Lung (tissue), 12 donors: ENCODE data around the gene COX10. TPM values are rescaled to one million over a fixed set of nuclear protein-coding genes. Genes with fewer than 3 reads are reported as not detected.

Source experiments
- ATAC-seq: fragments of 200-7000 bp; cut with Tn5 transposase; one replicate; pipeline ENCODE4 v1.9.1; 2020; ENCODE audit warnings: moderate number of reproducible peaks; ENCODE audit not compliant: insufficient read depth, low FRiP score
- DNase-seq, 3 donors: peaks; one replicate each; pipeline ENCODE4 v3.0.0-alpha.2; 2013 to 2017
- H3K27ac ChIP-seq, 2 donors: one replicate each; pipeline ENCODE4 v1.5.1; 2013; ENCODE audit warnings: mild to moderate bottlenecking in 2 of 2, moderate library complexity in 2 of 2, control low read depth in 1 of 2, inconsistent platforms in 1 of 2, low read depth in 1 of 2, low read length in 1 of 2
- H3K27me3 ChIP-seq, 3 donors: one replicate each; pipeline ENCODE4 v1.5.1; 2013; ENCODE audit warnings: low read length in 2 of 3; ENCODE audit not compliant: control insufficient read depth in 3 of 3, insufficient read depth in 3 of 3
- H3K36me3 ChIP-seq, 4 donors: one replicate each; pipeline ENCODE4 v1.5.1; 2013; ENCODE audit warnings: low read length in 4 of 4, mild to moderate bottlenecking in 1 of 4, moderate library complexity in 1 of 4; ENCODE audit not compliant: control insufficient read depth in 4 of 4, insufficient read depth in 4 of 4
- H3K4me1 ChIP-seq, 5 donors: one replicate each; pipeline ENCODE4 v1.5.1; 2013; ENCODE audit warnings: low read length in 5 of 5, mild to moderate bottlenecking in 2 of 5, moderate library complexity in 1 of 5; ENCODE audit not compliant: control insufficient read depth in 5 of 5, insufficient read depth in 5 of 5
- H3K4me3 ChIP-seq: one replicate; pipeline ENCODE4 v1.5.1; 2013; ENCODE audit warnings: mild to moderate bottlenecking, control low read depth, moderate library complexity
- H3K9ac ChIP-seq, 2 donors: one replicate each; pipeline ENCODE4 v1.5.1; 2013; ENCODE audit warnings: low read length in 2 of 2, control low read depth in 1 of 2; ENCODE audit not compliant: insufficient read depth in 1 of 2
- H3K9me3 ChIP-seq, 4 donors: one replicate each; pipeline ENCODE4 v1.5.1; 2013; ENCODE audit warnings: low read length in 3 of 4, mild to moderate bottlenecking in 1 of 4, moderate library complexity in 1 of 4; ENCODE audit not compliant: control insufficient read depth in 4 of 4, insufficient read depth in 3 of 4
- WGBS, 2 donors: extraction: QIAGEN DNeasy Blood & Tissue Kit; methylation state at CpG; one replicate each; pipeline ENCODE4 v1.1.7; 2013; 5-methylcytosine and 5-hydroxymethylcytosine counted together
- polyA plus RNA-seq, 2 donors: library from polyadenylated mRNA; stranded (reverse); fragments of 200-250 nt; gene quantifications; one replicate each; pipeline ENCODE4 v1.2.1, GENCODE V29; 2013
- total RNA-seq, 2 donors: library from RNA; depleted of rRNA in 1 of 2; stranded (reverse); fragments of >200 nt in 1 of 2; gene quantifications; one replicate each; pipeline ENCODE4 v1.2.1, GENCODE V29; 2014 to 2021
- TF ChIP-seq, protein P1 (sequence below): IDR thresholded peaks from 2 replicates; pipeline ENCODE4 v1.5.1; 2012; ENCODE audit warnings: mild to moderate bottlenecking; ENCODE audit errors: control extremely low read depth, extremely low read depth
- donor health status: control.
- donor health status: control.
- donor health status: Bipolar disorder and iron deficiency.
- donor health status: healthy.
- donor health status: DM: yes; HTN: yes; CAD: no.

Gene COX10
- total and polyA plus RNA-seq, 4 donors: 6.4 to 17.9 (median 12.4) TPM

DNA sequence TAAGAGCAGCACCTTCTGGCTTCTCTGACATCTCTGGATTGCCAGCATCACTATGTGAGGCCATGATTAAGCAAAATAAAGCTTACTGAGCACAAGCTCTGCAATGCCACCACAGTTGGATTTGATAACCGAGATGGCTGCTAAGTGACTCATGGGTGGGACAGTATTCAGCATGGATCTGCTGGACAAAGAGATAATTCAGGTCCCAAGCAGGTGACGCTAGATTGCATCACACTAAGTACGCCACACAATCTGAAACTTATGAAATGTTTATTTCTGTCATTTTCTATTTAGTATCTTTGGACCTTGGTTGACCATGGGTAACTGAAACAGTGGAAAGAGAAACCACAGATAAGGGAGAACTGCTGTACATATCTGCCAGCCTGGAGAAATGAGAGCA is 139.9 kb downstream of the COX10 start:
- Histone ChIP-seq H3K4me3 (no peak overlapping the region), H3K9ac (no peak overlapping the region), H3K27ac (no peak overlapping the region), H3K27me3 (no peaks in the 10 kb centered on the region), H3K36me3 (peaks cover 3 to 15% (median 6%) of the 10 kb centered on the region in 4 donors), H3K9me3 (no peaks in the 10 kb centered on the region), H3K4me1 (no peaks in the 10 kb centered on the region)
- WGBS, 2 donors: 68 to 83% methylated on average over 3 of the region's 3 CpGs
- no peak for DNase-seq
- TF ChIP-seq, protein P1, sequence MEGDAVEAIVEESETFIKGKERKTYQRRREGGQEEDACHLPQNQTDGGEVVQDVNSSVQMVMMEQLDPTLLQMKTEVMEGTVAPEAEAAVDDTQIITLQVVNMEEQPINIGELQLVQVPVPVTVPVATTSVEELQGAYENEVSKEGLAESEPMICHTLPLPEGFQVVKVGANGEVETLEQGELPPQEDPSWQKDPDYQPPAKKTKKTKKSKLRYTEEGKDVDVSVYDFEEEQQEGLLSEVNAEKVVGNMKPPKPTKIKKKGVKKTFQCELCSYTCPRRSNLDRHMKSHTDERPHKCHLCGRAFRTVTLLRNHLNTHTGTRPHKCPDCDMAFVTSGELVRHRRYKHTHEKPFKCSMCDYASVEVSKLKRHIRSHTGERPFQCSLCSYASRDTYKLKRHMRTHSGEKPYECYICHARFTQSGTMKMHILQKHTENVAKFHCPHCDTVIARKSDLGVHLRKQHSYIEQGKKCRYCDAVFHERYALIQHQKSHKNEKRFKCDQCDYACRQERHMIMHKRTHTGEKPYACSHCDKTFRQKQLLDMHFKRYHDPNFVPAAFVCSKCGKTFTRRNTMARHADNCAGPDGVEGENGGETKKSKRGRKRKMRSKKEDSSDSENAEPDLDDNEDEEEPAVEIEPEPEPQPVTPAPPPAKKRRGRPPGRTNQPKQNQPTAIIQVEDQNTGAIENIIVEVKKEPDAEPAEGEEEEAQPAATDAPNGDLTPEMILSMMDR: no peak
- no peak for ATAC-seq

DNA sequence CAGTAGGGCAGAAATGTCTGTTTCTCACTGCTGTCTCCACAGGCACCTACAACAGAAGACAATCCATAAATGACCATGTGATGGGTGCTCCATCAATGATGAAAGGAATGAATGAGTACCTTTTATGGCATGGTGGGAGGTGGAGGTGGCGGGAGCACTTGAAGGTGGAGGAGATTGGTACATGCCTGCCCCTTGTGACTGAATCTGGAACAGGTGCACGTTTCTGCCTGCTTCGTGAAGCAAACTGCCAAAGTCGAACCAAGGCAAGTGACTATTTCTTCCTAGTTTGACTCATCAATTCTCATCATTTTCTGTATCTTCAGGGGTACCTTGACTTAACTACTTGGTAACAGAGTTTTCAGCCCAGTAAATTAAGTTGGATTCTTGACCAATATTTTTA is 141.9 kb downstream of the COX10 start:
- Histone ChIP-seq H3K4me1 (no peaks in the 10 kb centered on the region), H3K9me3 (no peaks in the 10 kb centered on the region), H3K27me3 (no peaks in the 10 kb centered on the region), H3K4me3 (no peak overlapping the region), H3K36me3 (peaks cover 3 to 12% (median 6%) of the 10 kb centered on the region in 4 donors), H3K27ac (no peak overlapping the region), H3K9ac (no peak overlapping the region)
- DNase-seq (no peak), ATAC-seq (no peak)
- 89 to 91% methylated on average over 4 of the region's 4 CpGs for WGBS, 2 donors
- TF ChIP-seq, protein P1: no peak

DNA sequence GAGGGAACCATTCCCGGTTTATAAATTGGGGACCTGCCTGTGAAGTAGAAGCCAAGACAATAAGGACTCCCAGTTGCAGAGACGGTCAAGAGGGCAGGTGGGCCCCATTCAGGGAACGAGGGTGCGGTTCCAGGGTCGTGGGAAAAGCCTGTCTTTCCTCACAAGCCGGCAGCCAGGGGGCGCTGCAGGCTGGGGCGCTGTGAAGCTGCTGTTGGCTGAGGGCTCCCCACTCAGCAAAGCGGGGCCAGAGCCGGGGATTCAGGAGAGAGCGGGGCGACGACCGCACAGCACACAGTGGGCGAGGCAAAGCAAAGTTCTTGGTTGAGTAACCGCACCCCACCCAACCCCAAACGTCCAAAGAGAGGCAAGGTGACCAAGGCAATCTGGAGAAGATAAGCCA is 142.5 kb downstream of the COX10 start:
- Histone ChIP-seq H3K9me3 (no peaks in the 10 kb centered on the region), H3K27me3 (no peaks in the 10 kb centered on the region), H3K27ac (no peak overlapping the region), H3K4me1 (no peaks in the 10 kb centered on the region), H3K4me3 (no peak overlapping the region), H3K36me3 (peaks cover 3 to 9% (median 6%) of the 10 kb centered on the region in 4 donors), H3K9ac (no peak overlapping the region)
- ATAC-seq (no peak), DNase-seq (no peak)
- TF ChIP-seq, protein P1: peak; percentile 9
- WGBS, 2 donors: 46 to 68% methylated on average over 17 of the region's 17 CpGs

DNA sequence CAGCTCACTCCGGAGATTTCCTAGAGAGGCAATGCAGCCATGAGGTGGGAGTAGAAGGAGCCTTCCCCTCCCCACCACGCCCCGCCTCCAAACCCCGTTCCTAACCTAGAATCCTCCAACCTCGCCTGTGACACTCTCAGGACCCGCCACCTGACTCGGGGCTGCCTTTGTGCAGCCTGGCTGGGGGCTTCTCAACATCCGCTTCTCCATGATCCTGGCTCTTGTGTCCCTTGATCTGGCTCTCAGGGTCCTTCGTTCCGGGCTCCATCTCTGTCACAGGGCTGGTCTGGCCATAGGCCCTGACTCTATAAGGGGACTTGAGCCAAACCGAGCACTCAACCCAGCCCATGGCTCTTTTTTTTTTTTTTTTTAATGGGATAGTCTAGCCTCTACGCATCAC is 143.1 kb downstream of the COX10 start:
- Histone ChIP-seq H3K36me3 (peaks cover 3 to 5% (median 4%) of the 10 kb centered on the region in 4 donors), H3K27ac (no peak overlapping the region), H3K4me1 (no peaks in the 10 kb centered on the region), H3K9ac (no peak overlapping the region), H3K4me3 (no peak overlapping the region), H3K9me3 (no peaks in the 10 kb centered on the region), H3K27me3 (no peaks in the 10 kb centered on the region)
- ATAC-seq (no peak), DNase-seq (no peak)
- TF ChIP-seq, protein P1: no peak
- WGBS, 2 donors: 92 to 98% methylated on average over 11 to 12 of the region's 12 CpGs
